ENCODE measurements around the gene PSG1.
A peak's percentile ranks its signal among the peaks of the same experiment; 100 is the strongest.
"Not testable (repeated sequence)": the region's sequence is repeated elsewhere in the genome, so short reads cannot be mapped to it uniquely, and the experiment has no call there.

The PSG1 gene

DNA sequence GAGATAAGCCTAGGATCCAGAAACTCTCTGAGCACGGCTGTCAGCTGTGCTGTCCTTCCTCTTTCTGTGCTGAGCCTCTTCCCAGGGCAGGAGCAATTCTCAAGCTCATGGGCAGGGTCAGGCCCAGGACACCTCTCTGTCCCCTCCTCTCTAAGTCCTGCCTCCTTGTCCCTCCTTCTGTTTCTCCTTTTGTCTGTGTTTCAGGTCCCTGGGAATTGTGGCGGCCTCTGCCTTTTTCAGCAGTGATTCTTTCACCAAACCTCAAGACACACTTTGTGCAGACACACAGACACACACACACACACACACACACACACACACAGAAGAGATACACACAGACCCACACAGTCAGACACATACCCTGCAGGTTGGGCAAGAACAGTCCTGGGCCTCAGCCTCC lies at the start of gene PSG1:
TSS of gene PSG1 (minus strand) at position 101 of the 400 bp plus-strand sequence. CDS start 132 bp downstream, outside the sequence.
- DNase-seq = no peak

DNA sequence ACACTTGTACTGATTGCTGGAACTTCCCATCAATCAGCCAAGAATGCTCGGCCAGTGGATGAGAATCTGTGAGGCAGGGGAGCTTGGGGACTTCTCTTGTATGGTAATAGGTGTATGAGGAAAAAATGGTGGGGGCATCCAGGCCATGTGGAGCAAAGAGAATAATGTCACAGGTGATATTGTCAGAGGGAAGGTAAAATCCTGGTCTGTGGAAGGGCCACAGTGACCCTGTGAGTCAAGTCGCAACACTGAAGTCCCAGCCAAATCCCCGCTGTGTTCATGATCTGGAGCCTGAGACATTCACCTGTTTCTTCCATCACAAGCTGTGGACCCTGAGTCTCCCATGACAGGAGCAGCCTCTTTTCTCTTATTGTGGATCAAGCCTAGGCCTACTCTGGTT lies 49.4 kb upstream of the PSG1 start:
- DNase-seq = no peak

DNA sequence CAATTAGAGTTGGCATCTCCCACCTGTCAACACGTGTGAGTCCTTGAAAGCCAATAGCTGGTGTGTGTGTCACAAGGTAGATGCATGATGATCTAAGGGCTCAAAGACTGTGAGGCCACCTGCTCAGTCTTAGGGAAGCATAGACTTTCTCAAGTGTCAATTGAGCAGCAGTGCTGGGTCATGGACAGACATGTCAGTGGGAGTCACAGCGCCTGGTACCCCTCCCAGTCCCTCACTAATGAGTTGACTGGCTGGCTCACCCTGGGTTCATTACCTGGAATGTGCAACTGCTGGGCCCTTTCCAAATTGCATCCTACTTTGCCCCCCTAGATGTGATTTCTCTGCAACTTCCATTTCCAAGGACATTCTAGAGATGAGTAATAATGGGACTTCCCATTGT lies 47.3 kb upstream of the PSG1 start:
- DNase-seq = no peak

DNA sequence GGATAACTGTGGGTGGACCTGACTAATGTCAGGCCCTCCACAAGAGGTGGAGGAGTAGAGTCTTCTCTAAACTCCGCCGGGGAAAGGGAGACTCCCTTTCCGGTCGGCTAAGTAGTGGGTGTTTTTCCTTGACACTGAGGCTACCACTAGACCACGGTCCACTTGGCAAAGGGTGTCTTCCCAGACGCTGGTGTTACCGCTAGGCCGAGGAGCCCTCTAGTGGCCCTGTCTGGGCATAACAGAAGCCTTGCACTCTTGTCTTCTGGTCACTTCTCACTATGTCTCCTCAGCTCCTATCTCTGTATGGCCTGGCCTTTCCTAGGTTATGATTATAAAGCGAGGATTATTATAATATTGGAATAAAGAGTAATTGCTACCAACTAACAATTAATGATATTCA lies 43.6 kb upstream of the PSG1 start:
- peak; percentile 8 for DNase-seq

DNA sequence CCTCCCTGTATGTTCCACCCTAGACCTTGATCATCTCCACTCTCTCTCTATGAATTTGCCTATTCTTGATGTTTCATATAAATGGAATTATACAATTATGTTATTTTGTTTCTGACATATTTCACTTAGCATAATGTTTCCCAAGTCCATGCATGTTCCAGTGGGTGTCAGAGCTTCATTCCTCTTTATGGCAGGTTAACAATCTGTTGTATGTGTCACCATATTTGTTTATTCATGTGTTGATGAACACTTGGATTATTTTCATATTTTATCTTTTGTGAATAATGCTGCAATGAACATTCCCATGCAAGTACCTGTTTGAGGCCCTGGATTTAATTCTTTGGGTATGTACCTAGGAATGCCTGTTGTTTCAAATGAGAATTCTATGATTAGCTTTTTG lies 41.5 kb upstream of the PSG1 start:
- not testable (repeated sequence) for DNase-seq

DNA sequence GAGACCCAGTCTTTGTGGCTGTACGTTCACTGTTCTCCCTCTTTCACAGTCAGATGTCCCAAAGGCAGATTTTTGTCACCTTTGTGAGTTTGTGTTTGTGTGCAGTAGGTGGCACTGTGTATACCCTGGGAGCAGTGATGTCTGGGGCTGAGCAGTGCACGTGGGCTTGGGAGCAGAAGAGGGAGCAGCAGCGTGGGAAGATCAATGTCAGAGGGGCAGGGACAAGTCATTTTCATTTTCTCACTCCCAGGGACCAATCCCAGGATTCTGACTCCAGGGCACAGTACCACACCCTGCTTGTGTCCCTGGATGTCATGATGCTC lies 40.2 kb upstream of the PSG1 start:
- no peak for DNase-seq

DNA sequence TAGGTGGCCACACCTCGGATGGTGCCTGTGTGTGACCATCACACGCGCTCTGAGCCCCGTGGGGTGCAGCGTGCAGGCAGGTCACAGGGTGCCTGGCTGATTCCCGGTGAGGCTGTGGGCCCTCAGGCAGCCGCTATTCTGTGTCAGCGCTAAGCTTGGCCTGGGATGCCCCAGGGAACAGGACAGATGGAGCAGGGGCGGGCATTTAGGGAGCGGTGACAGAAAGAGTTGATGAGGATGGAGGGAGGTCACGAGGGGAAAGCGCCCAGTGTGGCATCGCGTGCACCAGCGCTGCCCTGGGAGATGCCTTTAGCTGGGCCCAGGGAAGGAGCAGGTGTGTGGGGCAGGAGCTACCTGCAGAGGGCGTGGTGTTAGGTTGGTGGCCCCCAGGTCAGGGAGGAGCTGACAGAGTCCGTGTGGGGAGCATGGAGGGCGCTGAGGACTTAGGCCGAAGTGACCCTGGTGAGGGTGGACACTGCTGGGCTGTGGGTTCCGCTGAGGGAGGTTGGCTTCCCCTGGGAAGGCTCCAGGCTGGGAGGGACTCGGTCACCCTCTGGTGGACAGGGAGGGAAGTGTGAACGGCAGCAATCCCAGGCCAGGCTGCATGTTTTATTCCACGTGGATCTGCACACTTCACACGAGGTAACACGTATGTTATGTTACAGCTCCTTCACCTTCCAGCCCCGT lies 39.7 kb upstream of the PSG1 start:
- DNase-seq = not testable (repeated sequence)

DNA sequence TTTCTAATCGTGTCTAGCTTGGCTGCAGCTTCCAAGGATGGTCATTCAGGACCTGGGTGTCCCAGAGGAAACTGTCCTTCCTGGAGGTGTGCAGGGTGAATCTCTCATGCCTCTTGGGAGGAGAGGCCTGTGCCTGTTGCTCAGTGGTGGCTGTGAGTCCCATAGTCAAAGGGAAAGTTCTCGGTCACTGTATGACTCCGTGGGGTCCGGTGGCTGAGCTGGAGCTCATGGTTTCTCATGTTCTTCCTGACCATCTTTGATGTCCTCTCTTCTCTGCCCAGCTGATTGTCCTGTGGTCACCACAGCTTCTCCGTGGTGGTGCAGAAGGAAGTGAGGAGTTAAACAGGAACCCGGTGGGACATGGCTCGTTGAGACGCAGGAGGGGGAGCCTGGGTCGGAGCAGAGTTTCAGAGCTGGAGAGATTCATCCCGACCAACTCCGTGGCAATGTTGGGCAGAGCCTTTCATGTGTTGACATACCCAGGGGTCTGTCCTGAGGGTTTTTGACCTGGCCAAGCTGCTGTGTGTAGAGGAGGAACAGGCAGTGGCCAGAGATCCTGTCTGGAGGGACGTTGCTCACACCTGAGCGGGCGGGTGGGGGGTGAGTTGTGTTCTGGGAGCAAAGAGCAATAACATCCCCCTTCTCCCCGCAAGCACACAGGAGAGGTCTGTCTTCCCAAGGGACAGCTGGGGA lies 39.0 kb upstream of the PSG1 start:
- DNase-seq = not testable (repeated sequence)

DNA sequence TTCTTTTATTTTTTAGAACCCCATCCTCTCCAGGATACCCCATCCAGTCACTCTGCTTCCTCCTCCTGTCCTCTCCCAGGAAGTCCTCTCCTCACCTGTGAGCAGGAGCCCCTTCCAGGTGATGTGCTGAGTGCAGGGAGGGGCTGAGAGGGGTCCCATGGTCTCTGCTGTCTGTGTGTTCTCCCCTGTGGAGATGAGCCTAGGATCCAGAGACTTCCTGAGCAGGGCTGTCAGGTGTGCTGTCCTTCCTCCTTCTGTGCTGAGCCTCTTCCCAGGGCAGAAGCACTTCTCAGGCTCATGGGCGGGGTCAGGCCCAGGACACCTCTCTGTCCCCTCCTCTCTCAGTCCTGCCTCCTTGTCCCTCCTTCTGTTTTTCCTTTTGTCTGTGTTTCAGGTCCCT lies 38.1 kb upstream of the PSG1 start, which contains the start of gene PSG6:
TSS of gene PSG6 (minus strand) at position 261 of the 400 bp plus-strand sequence. CDS start at position 159, 102 bp downstream.
- DNase-seq = not testable (repeated sequence)

DNA sequence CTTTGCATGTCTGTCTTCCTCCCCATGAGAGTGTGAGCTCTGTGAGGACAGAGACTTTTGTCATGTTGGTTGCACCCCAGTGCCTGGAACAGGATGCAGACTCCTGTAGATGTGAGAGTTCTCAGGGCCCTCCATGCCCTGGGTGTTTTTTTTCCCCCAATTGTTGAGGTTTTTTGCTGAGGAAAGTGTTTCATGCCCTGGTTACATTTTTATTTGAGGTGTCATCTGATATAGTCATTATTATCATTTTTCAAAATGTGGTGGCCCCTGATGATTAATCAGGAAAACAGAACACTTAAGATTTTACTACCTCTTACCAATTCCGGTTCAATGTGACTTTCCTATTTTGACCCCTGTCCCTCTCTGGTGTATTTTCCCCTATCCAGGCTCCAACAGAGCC lies 37.4 kb upstream of the PSG1 start:
- DNase-seq = not testable (repeated sequence)

DNA sequence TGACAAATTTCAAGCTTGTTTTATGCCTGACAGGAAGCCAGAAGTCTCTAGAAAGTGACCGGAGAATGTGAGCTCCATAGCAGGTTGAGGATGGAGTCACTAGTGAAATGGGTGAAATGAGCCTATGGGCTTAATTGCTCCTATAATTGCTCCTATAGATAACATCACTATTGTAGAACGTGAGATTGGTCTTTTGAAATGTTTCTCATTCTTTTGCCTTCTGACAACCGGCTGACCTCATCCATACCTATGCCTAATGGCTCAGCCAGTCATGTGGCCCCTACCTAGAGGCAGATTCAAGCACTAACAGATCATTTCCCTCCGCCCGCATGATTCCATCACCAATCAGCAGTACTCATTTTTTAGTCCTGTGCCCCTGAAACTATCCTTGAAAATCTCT lies 34.0 kb upstream of the PSG1 start:
- not testable (repeated sequence) for DNase-seq

DNA sequence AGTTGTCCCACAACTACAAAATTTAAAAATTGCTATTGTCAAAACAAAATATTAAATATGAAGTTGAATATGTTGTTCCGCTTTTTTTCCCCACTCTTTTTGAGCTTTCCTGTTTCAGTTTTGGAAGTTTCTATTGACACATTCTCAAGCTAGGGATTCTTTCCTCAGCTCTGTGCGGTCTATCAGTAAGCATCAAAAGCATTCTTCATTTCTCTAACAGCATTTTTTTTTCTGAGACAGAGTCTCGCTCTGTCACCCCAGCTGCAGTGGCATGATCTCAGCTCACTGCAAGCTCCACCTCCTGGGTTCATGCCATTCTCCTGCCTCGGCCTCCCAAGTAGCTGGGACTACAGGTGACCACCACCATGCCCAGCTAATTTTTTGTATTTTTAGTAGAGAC lies 33.4 kb upstream of the PSG1 start:
- not testable (repeated sequence) for DNase-seq

DNA sequence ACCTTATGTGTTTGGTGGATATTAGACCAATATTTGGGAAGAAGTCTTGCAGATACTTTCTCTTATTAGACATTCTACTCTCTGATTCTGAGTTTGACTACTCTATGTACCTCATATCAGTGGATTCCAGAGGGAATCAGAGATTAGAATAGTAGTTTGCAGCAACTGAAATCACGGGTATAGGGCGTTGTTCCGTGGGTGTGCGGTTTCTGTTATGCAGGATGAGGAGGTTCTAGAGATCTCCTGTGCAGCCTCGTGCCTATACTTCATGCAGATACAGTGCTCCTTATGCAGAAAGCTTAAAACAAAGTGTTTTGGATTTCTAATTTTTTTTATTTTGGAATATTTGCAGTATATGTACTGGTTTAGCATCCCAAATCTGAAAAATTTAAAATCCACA lies 32.2 kb upstream of the PSG1 start:
- not testable (repeated sequence) for DNase-seq

DNA sequence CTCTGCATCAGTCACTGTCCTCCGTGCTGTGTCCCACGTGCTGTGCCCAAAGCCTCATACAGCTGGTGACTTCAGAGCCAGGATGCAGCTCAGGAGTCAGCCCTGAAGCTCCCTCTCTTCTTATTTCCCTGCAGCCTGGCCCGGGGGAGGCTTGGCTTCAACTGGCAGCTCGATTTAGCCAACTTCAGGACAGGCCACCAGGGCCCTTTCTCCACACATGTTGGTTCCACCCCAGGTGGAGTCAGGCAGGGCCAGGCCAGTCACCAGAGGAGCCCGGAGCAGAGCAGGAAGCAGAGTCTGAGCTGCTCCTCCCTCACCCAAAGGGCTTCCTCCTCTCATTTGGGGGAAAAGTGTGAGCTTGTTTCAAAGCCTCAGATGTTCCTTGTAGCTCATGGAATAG lies 26.6 kb upstream of the PSG1 start:
- DNase-seq = not testable (repeated sequence)

DNA sequence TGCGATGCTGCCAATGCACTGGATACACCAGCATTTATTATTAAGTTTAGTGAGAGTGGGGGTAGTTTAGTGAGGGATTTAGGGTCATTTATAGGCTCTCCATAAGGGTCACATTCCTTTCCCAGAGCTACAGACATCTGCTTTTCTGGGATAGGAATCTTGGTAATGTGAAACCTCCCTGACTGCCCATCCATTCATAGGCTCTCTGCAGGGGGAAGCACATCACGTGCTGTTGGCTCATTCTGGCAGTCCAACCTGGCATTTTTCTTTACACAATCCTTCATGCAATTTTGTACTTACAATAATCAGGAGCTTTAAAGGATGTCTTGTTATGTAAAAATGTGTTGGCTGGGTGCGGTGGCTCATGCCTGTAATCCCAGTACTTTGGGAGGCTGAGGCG lies 21.0 kb upstream of the PSG1 start:
- not testable (repeated sequence) for DNase-seq

DNA sequence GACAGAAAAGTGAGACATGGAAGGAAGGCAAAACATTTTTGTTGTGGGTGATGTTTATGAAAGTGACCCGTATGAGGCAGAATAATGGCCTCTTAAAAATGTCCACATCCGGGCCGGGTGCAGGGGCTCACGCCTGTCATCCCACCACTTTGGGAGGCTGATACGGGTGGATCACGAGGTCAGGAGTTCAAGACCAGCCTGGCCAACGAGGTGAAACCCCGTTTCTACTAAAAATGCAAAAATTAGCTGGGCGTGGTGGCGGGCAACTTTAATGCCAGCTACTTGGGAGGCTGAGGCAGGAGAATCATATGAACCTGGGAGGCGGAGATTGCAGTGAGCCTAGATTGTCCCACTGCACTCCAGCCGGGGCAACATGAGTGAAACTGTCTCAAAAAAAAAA lies 20.2 kb upstream of the PSG1 start:
- DNase-seq = not testable (repeated sequence)

DNA sequence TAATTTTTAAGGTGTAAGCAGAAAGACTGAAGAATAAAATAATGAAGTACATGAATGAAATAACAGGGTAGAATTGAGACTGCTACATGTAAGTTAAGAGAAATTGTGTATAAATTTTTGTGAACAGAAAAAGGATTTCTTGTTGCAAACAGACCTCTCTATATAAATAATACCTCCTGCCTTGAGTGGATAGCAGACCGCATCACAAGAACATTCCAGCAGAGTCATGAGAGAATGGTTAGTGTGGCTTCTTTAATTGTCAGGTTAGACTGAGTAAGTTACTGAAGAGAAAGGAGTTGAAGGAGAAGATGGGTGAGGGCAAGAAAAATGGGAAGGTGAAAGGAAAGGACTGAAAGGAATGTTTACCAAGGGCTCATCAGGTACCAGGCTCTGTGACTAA lies 19.6 kb upstream of the PSG1 start:
- not testable (repeated sequence) for DNase-seq

DNA sequence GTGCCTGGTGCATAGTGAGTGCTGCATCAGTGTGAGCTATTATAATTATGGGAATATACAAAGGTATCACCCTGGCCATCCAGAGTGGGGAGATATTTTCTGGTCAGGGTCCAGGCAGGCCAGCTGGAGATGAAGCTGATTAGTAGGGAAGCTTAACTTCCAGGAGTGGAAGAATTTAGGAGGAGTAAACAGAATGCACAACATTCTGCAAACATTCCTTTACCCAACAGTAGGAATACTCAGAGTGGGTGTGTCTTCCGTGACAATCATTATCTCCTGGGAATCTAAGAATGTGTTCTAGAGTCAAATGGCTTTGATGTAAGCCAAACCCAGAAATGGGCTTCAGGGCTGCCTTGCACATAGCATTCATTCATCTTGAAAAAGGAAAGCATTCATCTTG lies 19.1 kb upstream of the PSG1 start:
- not testable (repeated sequence) for DNase-seq

DNA sequence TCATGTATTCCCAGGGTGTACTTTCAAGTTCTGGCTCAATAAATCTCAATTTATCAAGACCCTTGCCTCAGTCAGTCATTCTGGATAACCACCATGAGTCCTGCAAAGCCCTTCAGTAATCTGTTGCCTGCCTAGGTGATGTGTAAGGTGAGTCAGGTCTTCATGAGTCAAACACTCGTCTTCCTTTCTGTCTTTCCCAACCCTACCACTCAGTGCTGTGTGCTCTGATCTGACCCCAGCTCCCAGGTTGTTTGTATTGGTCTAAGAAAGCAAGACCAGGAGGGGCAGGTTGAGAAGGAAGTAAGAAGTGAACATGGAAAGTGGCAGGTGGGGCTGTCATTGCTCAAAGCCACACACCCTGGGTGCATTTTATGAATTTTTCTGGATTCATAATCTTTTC lies 18.2 kb upstream of the PSG1 start:
- not testable (repeated sequence) for DNase-seq

DNA sequence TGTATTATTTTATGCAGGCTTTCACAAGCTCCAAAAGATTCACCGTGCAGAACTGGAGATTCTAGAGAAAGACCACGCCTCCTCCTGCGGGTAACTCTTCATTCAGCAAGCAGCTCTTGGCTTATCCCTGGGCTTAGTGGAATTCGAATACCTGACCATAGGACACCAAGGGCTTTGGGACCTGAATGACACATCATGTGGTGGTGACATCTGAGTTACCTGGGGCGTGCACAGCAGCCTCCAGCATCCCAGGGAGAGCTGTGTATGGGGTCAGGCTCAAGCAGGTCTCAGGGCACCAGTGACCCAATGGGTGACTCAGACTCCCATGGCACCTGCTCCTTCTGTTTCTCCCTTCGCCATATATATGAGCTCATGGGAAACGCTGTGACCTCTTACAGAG lies 10.9 kb upstream of the PSG1 start:
- DNase-seq = not testable (repeated sequence)

DNA sequence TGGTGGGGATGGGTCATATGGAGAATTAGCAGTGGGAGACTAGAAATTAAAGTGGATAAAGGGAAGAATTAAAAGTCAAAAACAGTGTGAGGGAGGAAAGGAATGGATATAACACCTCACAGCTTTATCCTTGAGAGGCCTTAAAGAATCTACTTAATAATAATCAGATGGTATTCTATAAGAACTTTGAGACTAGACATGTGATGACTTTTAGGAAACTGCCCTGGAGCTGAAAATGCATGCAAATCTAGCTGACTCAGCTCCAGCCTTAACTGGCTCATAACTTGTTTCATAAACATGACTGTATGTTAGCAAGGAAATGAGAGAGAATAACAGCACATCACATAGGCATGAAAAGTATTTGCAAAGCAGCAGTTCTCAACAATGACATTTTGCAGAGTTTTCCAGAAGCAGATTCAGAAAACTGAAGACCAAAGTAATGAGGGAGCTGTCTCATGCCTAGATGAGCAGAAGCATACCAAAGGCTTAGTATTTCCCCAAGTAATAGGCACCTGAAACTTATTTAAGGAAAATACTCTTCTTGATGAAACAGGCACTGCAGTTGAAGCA lies 8.4 kb upstream of the PSG1 start:
- DNase-seq = not testable (repeated sequence)

DNA sequence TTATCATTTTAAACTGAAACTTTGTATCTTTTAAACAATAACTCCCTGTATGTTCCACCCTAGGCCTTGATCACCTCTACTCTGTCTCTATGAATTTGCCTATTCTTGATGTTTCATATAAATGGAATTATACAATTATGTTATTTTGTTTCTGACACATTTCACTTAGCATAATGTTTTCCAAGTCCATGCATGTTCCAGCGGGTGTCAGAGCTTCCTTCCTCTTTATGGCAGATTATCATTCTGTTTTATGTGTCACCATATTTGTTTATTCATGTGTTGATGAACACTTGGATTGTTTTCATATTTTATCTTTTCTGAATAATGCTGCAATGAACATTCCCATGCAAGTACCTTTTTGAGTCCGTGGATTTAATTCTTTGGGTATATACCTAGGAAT lies 3.2 kb upstream of the PSG1 start:
- DNase-seq = not testable (repeated sequence)

DNA sequence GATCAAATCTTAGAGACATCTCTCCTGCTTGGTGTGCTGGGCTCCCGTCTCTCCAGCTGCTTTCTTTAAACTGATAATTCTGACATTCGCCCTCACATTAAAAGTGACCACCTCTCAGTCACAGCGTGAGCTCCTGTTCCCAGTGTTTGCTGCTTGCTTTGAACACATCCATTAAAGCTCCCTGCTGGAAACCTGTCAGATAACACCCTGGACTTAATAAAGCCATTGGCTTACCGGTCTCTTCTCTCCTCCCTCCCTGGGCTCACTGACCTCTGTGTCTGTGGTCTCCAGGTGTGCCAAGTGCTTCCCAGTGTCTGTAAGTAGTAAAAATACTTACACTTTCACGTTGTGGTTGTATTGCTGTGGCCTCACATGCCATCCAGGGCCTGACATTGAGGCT lies 2.5 kb upstream of the PSG1 start:
- not testable (repeated sequence) for DNase-seq

DNA sequence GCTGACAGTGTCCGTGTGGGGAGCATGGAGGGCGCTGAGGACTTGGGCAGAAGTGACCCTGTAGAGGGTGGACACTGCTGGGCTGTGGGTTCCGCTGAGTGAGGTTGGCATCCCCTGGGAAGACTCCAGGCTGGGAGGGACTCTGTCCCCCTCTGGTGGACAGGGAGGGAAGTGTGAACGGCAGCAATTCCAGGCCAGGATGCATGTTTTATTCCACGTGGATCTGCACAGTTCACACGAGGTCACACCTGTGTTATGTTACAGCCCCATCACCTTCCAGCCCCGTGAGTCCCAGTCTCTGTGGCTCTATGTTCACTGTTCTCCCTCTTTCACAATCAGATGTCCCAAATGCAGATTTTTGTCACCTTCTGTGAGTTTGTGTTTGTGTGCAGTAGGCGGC lies 1.8 kb upstream of the PSG1 start:
- not testable (repeated sequence) for DNase-seq

All from inflammatory macrophage treated with lipopolysaccharide for 4 hours (primary cell).